Amygdala (tissue), 56 donors: ENCODE data around the gene CTLA4.
A peak's percentile ranks its signal among the peaks of the same experiment; 100 is the strongest.
"Not testable (repeated sequence)": the region's sequence is repeated elsewhere in the genome, so short reads cannot be mapped to it uniquely, and the experiment has no call there.

Experiments used
- DNase-seq, 56 donors: peaks; one replicate each; lab custom pipeline; 2025; lab: John Stamatoyannopoulos, UW

Gene CTLA4

DNA sequence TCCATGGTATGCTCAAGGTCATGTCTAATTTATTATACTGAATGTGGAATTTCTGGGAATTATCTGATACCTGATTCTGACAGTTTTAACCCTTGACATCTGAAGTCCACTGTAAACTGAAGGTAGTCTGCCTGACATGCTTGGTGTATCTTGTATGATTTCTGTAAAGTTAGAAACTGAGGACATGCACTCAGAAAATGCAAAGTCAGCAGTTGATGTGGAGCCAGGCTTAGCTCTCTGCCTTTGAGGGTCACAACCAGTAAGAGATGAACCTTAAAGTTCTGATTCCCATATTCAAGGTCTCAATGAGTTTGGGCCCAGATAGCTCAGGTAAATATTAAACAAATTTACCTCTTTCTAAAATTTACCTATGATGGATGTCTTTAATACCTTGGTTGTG is 12.3 kb upstream of the CTLA4 start:
- DNase-seq: no peak

DNA sequence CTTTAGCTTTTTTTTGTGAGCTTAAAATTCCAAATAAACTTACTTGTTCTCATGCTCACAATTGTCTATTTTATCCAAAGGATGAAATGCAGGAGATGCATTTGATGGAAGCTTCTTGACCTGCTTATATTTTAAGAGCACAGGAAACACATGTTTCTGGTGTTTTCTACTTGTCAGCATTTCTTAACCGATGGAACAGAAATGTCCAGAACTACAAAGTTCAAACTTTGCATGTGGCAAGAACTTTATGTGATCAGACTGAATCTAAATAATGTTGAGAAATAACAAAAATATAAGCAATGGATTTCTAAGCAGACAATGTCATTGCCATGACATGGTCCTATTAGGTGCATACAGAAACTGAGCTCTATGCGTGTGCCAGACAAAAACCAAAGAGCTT is 9.9 kb upstream of the CTLA4 start:
- DNase-seq: no peak

DNA sequence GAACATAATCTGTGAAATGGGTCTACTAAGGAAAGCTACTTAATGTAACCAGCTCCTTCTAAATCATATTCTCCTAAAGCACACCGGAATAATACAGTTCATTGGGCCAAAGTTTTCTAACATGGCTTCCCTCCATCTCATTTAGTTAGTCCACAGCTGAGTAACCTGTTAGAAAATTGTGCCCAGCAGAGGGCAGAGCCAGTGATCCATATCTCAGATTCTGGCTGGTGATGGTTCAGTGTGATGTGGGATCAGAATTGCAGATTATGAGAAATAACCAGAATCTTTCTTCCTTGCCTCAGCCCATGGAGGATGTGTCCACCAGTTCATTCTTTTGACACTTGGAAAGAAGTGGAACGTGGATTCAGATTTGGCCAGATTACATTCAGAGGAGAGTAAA is 9.4 kb upstream of the CTLA4 start:
- DNase-seq: no peak

DNA sequence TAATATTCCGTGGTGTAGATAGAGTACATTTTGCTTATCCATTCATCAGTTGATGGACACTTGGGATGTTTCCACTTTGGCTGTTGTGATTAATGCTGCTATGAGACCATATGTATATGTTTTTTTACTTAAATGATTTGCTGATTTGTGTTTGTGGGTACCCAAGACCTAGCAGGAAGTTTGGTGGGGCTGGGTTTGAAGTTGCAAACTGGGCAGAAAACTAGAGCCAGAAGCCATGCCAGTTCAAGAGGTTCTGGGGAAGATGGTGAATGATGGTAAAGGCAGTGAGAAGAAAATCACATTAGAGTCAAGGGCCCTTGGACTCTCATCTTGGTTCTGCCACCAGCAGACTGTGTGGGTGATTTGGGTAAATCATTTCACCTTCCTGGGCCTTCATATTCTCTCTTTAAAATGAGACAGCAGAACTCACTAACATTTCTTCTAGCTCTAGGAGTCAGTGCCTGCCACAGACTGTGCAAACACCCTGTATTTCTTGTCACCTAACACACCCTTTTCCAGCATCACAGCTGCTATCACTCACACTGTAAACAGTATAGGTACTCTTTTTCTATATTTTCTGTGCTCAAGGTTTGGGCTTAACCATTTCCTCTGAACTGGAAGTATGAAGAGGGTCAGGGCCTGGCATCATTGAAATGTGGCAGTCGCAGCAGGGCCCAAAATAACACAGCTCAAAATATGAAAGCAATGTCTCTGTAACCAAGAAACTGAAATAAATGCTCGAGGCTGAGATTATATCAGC is 8.4 kb upstream of the CTLA4 start:
- no peak for DNase-seq

DNA sequence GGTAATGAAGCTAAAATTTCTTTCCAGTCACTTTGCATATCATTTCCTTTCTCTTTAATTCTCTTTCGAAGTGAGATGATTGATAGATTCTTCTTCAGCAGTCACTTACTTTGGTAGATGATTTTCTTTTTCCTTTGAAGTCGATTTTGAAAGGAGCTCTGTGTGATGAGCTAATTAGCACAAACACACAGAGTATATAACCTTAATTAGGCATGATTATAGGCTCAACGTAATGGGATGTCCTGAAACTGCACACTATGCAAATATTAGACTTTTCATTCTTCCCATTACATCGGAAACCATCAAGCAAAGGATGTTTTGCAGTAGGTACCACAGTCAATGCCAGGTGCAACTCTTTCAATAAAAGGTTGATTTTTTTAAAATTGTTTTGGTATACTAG is 6.4 kb upstream of the CTLA4 start:
- no peak for DNase-seq

DNA sequence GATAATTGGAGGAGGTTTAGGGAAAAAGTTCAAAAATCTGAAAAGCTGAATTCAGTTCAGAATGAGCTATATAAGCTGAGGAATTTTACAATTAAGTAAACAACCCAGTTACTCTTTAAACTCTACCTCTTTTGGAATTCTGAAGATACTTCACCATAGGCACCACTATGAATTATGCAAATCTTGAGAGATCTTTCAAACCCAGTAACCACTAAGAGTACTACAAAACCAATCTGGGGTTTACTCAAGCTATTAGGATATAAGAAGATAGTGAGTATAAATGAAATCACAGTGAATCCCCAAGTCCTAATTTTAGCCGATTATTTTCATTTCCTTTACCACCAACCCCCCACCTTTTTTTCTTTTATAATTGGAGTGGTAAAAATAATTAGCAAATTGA is 6.0 kb upstream of the CTLA4 start:
- DNase-seq: no peak

DNA sequence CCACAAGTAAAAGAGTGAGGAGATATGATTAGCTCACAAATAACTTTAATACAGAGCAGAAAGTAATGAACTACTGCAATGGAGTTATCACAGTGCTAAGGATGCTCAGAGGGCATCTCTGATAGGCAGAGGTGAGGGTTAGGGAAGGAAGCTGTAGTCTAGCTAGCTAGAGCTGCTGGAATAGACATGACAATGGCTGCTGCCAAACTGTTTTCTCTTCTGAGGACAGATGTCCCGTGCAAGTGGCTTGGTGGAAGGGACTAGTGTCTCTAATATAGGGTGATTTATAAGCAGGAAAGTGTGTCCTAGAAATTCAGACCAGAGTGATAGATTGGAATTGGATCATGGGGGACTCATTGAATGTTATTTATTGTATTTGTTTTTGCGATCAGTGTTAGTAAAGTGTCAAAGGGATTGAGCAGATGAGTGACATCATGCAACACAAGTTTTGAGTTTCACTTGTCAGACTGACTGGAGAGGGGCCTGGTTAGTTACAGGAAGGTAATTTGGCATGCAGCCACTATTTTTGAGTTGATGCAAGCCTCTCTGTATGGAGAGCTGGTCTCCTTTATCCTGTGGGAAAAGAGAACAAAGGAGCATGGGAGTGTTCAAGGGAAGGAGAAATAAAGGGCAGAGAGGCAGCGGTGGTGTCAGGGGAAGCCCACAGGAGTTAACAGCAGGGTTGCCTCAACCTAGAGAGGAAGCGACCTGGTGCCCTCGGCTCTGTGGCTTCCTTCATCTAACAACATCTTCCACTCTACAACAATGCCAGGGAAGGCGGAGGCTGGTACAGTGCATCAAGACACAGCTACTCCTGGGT is 1.9 kb downstream of the CTLA4 start:
- DNase-seq: no peak

- no peak for DNase-seq
These were observed 2.9 kb downstream of the CTLA4 start for GRCh38 chr2:203870481-203870880.

GRCh38 chr2:203870941-203871340 is 3.4 kb downstream of the CTLA4 start:
- no peak for DNase-seq

DNA sequence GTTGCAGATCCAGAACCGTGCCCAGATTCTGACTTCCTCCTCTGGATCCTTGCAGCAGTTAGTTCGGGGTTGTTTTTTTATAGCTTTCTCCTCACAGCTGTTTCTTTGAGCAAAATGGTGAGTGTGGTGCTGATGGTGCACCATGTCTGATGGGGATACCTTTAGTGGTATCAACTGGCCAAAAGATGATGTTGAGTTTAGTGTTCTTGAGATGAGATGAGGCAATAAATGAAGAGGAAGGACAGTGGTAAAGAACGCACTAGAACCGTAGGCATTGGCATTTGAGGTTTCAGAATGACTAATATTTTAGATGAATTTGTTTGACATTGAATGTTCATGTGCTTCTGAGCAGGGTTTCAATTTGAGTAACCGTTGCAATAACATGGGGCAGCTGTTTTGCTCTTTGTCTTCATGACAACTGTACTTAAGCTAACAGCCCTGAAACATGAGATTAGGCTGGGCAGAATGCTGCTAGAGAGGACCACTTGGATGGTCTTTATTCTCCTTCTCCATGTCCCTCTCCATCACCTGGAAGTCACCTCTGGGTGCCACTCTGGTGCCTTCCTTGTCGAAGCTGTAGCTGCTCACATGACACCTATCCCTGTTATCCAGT is 3.9 kb downstream of the CTLA4 start:
- DNase-seq: no peak

DNA sequence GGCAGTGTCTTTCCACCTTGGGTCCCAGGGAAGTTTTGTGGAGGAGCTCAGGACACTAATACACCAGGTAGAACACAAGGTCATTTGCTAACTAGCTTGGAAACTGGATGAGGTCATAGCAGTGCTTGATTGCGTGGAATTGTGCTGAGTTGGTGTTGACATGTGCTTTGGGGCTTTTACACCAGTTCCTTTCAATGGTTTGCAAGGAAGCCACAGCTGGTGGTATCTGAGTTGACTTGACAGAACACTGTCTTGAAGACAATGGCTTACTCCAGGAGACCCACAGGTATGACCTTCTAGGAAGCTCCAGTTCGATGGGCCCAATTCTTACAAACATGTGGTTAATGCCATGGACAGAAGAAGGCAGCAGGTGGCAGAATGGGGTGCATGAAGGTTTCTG is 5.9 kb downstream of the CTLA4 start:
- DNase-seq: no peak

- peak in 2 of 56 donors; percentile 2 to 16 for DNase-seq
These were observed 6.5 kb downstream of the CTLA4 start for GRCh38 chr2:203873921-203874631.

DNA sequence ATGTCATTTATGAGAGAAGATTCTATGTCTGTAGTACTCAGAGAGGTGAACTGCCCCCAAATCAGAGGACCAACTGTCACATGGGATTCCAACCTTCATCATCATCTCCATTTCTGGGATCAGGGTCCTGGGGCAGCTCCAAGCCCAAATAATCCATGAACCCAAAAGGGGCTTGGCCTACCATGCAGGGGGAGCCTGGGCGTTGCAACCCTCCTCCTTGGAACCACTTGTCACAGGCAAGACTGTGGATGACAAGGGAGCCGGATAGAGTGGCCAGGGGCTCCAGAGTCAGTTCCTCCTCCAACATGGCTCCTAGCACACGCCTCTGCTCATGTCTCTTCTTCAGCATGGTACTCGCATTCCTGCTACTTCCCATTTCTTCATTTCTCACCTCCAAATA is 7.9 kb downstream of the CTLA4 start:
- no peak for DNase-seq

DNA sequence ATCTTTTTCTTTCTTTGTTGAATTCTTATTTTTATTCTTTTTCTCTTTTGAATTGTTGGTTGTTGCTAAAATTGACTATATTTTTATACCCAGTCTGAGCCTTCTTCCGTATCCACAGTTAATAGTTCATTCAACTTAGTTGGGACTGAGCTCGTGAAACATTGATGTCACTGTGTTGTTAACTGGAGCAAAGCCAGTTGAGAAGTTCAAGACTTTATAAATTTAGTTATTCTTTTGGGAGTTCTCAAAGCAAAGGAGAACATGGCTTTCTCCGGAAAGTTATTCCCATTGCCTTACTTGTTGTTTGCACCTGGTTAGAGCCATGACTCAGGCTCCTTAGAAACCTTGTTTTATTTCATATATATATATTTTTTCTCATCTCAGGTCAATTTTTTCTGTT is 8.8 kb downstream of the CTLA4 start:
- DNase-seq: no peak

DNA sequence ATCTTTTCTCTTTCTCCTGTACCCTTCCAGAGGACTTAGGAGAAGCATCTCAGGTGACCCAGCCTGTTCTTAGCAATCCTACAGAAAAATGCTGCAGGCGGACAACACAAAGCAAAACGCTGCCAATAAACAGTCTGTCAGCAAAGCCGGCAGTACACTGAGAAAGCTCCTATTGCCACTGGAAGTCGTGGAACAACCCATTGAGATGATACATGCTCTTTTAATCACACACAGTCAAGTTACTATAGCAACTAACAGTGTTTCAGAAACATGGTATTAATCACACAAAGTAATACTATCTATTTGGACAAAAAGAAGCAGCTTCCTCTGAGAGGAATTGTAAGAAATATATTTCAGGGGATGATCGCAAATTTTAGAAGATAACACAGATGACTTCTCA is 10.5 kb downstream of the CTLA4 start:
- no peak for DNase-seq

- no peak for DNase-seq
These were observed 13.1 kb downstream of the CTLA4 start for GRCh38 chr2:203880557-203881125.

DNA sequence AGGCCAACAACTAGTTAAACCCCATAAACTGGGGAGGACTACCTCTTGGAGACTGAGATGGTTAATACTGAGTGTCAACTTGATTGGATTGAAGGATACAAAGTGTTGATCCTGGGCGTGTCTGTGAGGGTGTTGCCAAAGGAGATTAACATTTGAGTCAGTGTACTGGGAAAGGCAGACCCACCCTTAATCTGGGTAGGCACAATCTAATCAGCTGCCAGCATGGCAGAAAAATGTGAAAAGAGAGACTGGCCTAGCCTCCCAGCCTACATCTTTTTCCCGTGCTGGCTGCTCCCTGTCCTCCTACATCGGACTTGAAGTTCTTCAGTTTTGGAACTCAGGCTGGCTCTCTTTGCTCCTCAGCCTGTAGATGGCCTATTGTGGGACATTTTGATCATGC is 13.6 kb downstream of the CTLA4 start:
- not testable (repeated sequence) for DNase-seq

DNA sequence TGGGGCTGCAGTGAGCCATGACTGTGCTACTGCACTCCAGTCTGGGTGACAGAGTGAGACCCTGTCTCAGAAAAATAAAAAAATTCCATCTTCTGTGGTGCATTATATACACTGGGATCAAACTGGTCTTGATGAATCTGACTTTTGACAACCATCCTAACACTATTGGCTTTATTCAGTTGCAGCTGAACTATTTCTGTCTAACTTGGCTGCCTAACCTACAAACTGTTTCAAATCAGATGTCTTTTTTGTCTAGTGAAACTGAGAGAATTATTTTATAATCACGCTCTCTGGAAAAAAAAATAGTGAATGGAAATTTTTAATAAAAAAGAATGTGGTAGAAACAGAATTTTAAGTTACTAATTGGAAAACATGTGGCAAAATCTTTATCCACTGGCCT is 15.0 kb downstream of the CTLA4 start:
- DNase-seq: no peak

DNA sequence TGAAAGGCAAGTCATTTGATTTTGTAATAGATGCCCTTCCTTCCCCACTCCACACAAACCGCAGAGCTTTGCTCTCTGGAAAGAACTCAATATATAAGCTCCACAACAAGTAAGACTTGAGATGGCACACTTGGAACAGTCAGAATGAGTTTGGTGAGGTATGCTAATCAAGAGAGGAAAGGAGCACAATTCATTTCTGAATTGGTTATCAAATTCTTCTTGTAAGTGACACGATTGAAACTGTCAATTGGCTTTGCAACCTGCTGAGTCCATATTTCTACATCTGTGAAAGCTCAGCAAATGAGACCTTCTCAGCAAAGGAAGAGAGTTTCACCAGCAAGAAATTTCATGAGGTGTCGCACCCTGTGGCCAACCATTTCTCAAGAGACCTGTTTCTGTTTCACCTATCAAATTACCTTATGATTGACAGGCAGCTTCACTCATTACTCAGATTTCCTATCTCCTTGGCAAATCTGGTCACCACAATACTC is 19.1 kb downstream of the CTLA4 start:
- no peak for DNase-seq

DNA sequence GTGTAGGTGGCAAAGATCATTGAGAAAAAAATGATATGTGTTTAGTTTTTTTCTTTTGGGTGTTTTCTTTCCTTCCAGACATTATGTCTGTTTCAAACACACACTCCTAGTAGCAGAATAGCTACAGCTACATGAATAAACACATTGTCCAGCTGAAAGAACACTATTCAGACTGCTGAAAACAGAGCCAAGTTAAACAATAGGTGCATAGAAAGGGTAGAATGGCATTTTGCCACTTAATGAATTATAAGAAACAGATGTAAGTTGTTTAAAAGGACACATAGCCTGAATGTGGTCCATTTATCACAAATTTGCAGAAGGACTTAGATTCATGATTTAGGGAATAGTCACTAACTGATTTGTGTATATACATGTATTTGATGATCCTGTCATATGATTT is 20.1 kb downstream of the CTLA4 start:
- peak in 2 of 56 donors; percentile 3 to 40 for DNase-seq

DNA sequence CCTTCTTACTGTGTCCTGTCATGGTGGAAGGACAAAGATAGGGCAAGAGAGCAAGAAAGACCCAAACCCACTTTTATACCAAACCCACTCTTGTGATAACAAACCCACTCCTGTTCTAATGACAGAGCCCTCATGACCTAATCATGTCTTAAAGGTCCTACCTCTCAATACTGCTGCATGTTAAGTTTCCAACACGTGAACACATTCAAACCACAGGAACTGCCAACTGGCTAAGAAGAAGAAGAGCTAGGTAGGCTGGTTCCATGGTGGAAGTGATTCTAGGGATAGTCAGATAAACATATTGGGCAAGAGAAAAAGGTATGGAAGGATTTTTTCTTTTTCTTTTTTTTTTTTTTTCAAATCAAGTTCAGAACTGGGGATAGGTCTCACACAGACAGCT is 22.0 kb downstream of the CTLA4 start:
- no peak for DNase-seq
